ENCODE results near the gene MPND. TPM values are rescaled to one million over a fixed set of nuclear protein-coding genes. Genes with fewer than 3 reads are reported as not detected.

MPND gene
- total RNA-seq, 1 experiment from 2014 or later = 24.3 TPM

- H3K27me3 ChIP-seq (ENCODE audit: insufficient read depth, low read length) = no peaks in the 10 kb centered on the region
- DNase-seq (ENCODE audit: low read depth, low spot score) (no peak), ATAC-seq (peak; percentile 10)
- POLR2A ChIA-PET = no interaction called here
- H3K9me2 ChIP-seq (ENCODE audit: insufficient read depth) = no peaks in the 10 kb centered on the region
- peaks cover 77% of the 10 kb centered on the region for H3K79me2 ChIP-seq (ENCODE audit: insufficient read depth, low read length)
- intact Hi-C loops (cut with micrococcal nuclease) = loop anchor here (1.0 to 5.0 kb wide), 3 partner anchors 23 to 132 kb away; no protein-coding TSS in a partner anchor
- peak overlapping the region; percentile 88 for H3K27ac ChIP-seq (ENCODE audit: low read depth, low read length)
- H3K9ac ChIP-seq (ENCODE audit: low read length) = peak overlapping the region; percentile 95
- peaks cover 13% of the 10 kb centered on the region for H4K20me1 ChIP-seq (ENCODE audit: insufficient read depth)
- no peak overlapping the region for H2AFZ ChIP-seq (ENCODE audit: low read depth, low read length, poor library complexity, severe bottlenecking)
- CTCF ChIA-PET = interaction anchor here (0.6 to 1.4 kb wide), 9 partner anchors 8 to 133 kb away, joined by 3 to 8 read pairs (median 3); no protein-coding TSS in a partner anchor
- peak overlapping the region; percentile 93 to 97 for H3K4me3 ChIP-seq (replicated peaks in 1 of 2; ENCODE audit: low read depth in 1 of 2, low read length in 2 of 2)
- RAD21 ChIA-PET (ENCODE audit: low non-redundant PET in 1 of 2, low total read pairs in 2 of 2, uncharacterized antibody in 2 of 2, unreplicated experiment in 2 of 2) = interaction anchor here in 1 of 2 experiments (0.6 kb wide), 1 partner anchor 25 kb away, joined by 3 read pairs; no protein-coding TSS in a partner anchor
- peaks cover 3 to 34% of the 10 kb centered on the region in 2 experiments for H3K36me3 ChIP-seq (ENCODE audit: control insufficient read depth in 1 of 2, insufficient read depth in 2 of 2, low read length in 2 of 2)
- no peak for TF ChIP-seq REST (IDR thresholded peaks at IDR 0.05; ENCODE audit: low read depth)
- TF ChIP-seq EGR1 (IDR thresholded peaks at IDR 0.05; ENCODE audit: low read depth) = no peak
- no peak for TF ChIP-seq CEBPB (IDR thresholded peaks at IDR 0.05; ENCODE audit: low read depth)
- no peak for TF ChIP-seq CBX3 (IDR thresholded peaks at IDR 0.05; ENCODE audit: low read depth)
- no peak for TF ChIP-seq FOSL1 (IDR thresholded peaks at IDR 0.05; ENCODE audit: low read depth)
- no peak for TF ChIP-seq MAX (IDR thresholded peaks at IDR 0.05)
- TF ChIP-seq TCF7L2 (IDR thresholded peaks at IDR 0.05; ENCODE audit: borderline replicate concordance, extremely low read depth, insufficient read depth, insufficient read length) = no peak
- no peak for TF ChIP-seq EZH2 (IDR thresholded peaks at IDR 0.05)
- TF ChIP-seq ZFX (IDR thresholded peaks at IDR 0.05) = no peak
- TF ChIP-seq SIN3A (IDR thresholded peaks at IDR 0.05; ENCODE audit: low read depth) = no peak
- TF ChIP-seq RAD21 (IDR thresholded peaks at IDR 0.05; ENCODE audit: low read depth) = no peak
- TF ChIP-seq JUND (IDR thresholded peaks at IDR 0.05) = no peak
- TF ChIP-seq ATF3 (IDR thresholded peaks at IDR 0.05) = no peak
- TF ChIP-seq YY1 (IDR thresholded peaks at IDR 0.05; ENCODE audit: extremely low read depth, insufficient replicate concordance, low read depth, low read length) = no peak
- TF ChIP-seq EZH2phosphoT487 (IDR thresholded peaks at IDR 0.05; ENCODE audit: borderline replicate concordance) = no peak
- no peak for TF ChIP-seq SP1 (IDR thresholded peaks at IDR 0.05; ENCODE audit: low read depth)
- no peak for TF ChIP-seq SRF (IDR thresholded peaks at IDR 0.05; ENCODE audit: low read depth)
- no peak for TF ChIP-seq POLR2A (IDR thresholded peaks at IDR 0.05; ENCODE audit: borderline replicate concordance, extremely low read depth, insufficient read depth, insufficient read length)
- H3K4me1 ChIP-seq (ENCODE audit: control insufficient read depth in 1 of 2, insufficient read depth in 2 of 2, low read length in 2 of 2) = peaks cover 16 to 41% of the 10 kb centered on the region in 2 experiments
- H3K4me2 ChIP-seq (ENCODE audit: low read length) = peak overlapping the region; percentile 100
- BruUV-seq (replicated peaks) = no TSS peak
- no peaks in the 10 kb centered on the region for H3K9me3 ChIP-seq (ENCODE audit: control insufficient read depth in 1 of 2, insufficient read depth in 1 of 2, low read depth in 1 of 2, low read length in 2 of 2)
Measured at GRCh38 chr19:4399812-4400134, 56.4 kb downstream of the MPND start.
